Endodermal cell (in vitro differentiated cells): ENCODE measurements around the gene PDGFA. TPM values are rescaled to one million over a fixed set of nuclear protein-coding genes. Genes with fewer than 3 reads are reported as not detected.

Experiments
- DNase-seq: peaks from one replicate; pipeline ENCODE4 v3.0.0-alpha.2; 2017
- H3K27ac ChIP-seq: 2 replicates; pipeline ENCODE4 v1.5.1; 2013; ENCODE audit warnings: mild to moderate bottlenecking, low read depth, low read length, moderate library complexity
- H3K27me3 ChIP-seq: 2 replicates; pipeline ENCODE4 v1.6.1; 2013; ENCODE audit warnings: mild to moderate bottlenecking, low read length, moderate library complexity; ENCODE audit not compliant: insufficient read depth, control insufficient read depth, poor library complexity, severe bottlenecking
- H3K36me3 ChIP-seq: 2 replicates; pipeline ENCODE4 v1.7.0; 2013; ENCODE audit warnings: mild to moderate bottlenecking, low read length, moderate library complexity; ENCODE audit not compliant: control insufficient read depth, insufficient read depth
- H3K4me1 ChIP-seq: one replicate; pipeline ENCODE4 v1.7.0; 2013; ENCODE audit warnings: low read length; ENCODE audit not compliant: control insufficient read depth, insufficient read depth
- H3K4me3 ChIP-seq: 2 replicates; pipeline ENCODE4 v1.5.1; 2013; ENCODE audit warnings: mild to moderate bottlenecking, low read length, moderate library complexity
- H3K9ac ChIP-seq: 2 replicates; pipeline ENCODE4 v1.6.1; 2013; ENCODE audit warnings: mild to moderate bottlenecking, low read length, moderate library complexity; ENCODE audit not compliant: poor library complexity, severe bottlenecking; ENCODE audit errors: extremely low read depth
- H3K9me3 ChIP-seq: 2 replicates; pipeline ENCODE4 v1.6.1; 2013; ENCODE audit warnings: mild to moderate bottlenecking, low read length, moderate library complexity; ENCODE audit not compliant: control insufficient read depth
- H3K27ac Mint-ChIP-seq: 2 replicates; pipeline ENCODE4 v1.8.0; 2020; ENCODE audit warnings: mixed read lengths
- H3K27me3 Mint-ChIP-seq: 2 replicates; pipeline ENCODE4 v1.8.0; 2021; ENCODE audit warnings: mild to moderate bottlenecking, mixed read lengths; ENCODE audit not compliant: insufficient read depth
- H3K36me3 Mint-ChIP-seq: 2 replicates; pipeline ENCODE4 v1.8.0; 2020; ENCODE audit warnings: low read depth, mixed read lengths
- H3K4me1 Mint-ChIP-seq: 2 replicates; pipeline ENCODE4 v1.8.0; 2020; ENCODE audit warnings: mixed read lengths
- H3K4me3 Mint-ChIP-seq: 2 replicates; pipeline ENCODE4 v1.8.0; 2020; ENCODE audit warnings: mild to moderate bottlenecking, moderate library complexity, mixed read lengths
- H3K9me3 Mint-ChIP-seq: 2 replicates; pipeline ENCODE4 v1.8.0; 2020; ENCODE audit warnings: mild to moderate bottlenecking, mixed read lengths
- CTCF ChIP-seq: fragments of 200-600 bp; sonication (generic); conservative IDR thresholded peaks from 2 replicates; pipeline ENCODE4 v1.5.0; 2021; ENCODE audit warnings: antibody characterized with exemption, mild to moderate bottlenecking
- WGBS, 2 experiments: methylation state at CpG; one replicate each; pipeline versions ENCODE4 v1.1.5 to v1.1.7; 2013; ENCODE audit warnings: missing lambda C conversion rate in 2 of 2, mixed read lengths in 1 of 2; ENCODE audit not compliant: insufficient coverage in 1 of 2, insufficient read length in 1 of 2; 5-methylcytosine and 5-hydroxymethylcytosine counted together
- total RNA-seq, 2 donors: library from RNA; stranded (reverse); fragmentation: NEBNext Ultra II Directional in 1 of 2; extraction: Animal tissue kit (Norgen Biotek cat#: 25700) in 1 of 2; gene quantifications; 2 replicates in 1 of 2; 3 replicates in 1 of 2; pipeline ENCODE4 v1.2.1, GENCODE V29; 2021

The PDGFA gene
- total RNA-seq, 2 donors from 2014 or later, result 11.9 to 24.1 TPM

- no peak for TF ChIP-seq CTCF
- Mint-ChIP-seq H3K36me3 (no peaks in the 10 kb centered on the region), H3K4me3 (no peak overlapping the region), H3K27ac (no peak overlapping the region), H3K4me1 (peaks cover 11% of the 10 kb centered on the region), H3K27me3 (peaks cover 23% of the 10 kb centered on the region), H3K9me3 (no peaks in the 10 kb centered on the region)
- Histone ChIP-seq H3K9ac (no peak overlapping the region), H3K27ac (no peak overlapping the region), H3K9me3 (no peaks in the 10 kb centered on the region), H3K4me1 (no peaks in the 10 kb centered on the region), H3K4me3 (no peak overlapping the region), H3K27me3 (peaks cover 24% of the 10 kb centered on the region), H3K36me3 (no peaks in the 10 kb centered on the region)
- no peak for DNase-seq
- 94% methylated on average over 12 to 27 of the region's 27 CpGs for WGBS, 2 experiments
Measured at GRCh38 chr7:453597-454306, 65.9 kb downstream of the PDGFA start.

GRCh38 chr7:452791-453455 is 66.7 kb downstream of the PDGFA start:
- H3K4me1 Mint-ChIP-seq, result peaks cover 11% of the 10 kb centered on the region
- Histone ChIP-seq H3K27ac (no peak overlapping the region), H3K27me3 (peaks cover 24% of the 10 kb centered on the region), H3K4me1 (no peaks in the 10 kb centered on the region), H3K9me3 (no peaks in the 10 kb centered on the region), H3K36me3 (no peaks in the 10 kb centered on the region), H3K9ac (no peak overlapping the region), H3K4me3 (no peak overlapping the region)
- 71 to 78% methylated on average over 7 to 21 of the region's 21 CpGs for WGBS, 2 experiments
- no peaks in the 10 kb centered on the region for H3K36me3 Mint-ChIP-seq
- no peak overlapping the region for H3K4me3 Mint-ChIP-seq
- DNase-seq, result no peak
- no peak for TF ChIP-seq CTCF
- H3K9me3 Mint-ChIP-seq, result no peaks in the 10 kb centered on the region
- peaks cover 23% of the 10 kb centered on the region for H3K27me3 Mint-ChIP-seq
- H3K27ac Mint-ChIP-seq, result no peak overlapping the region

GRCh38 chr7:452226-452751 is 67.4 kb downstream of the PDGFA start:
- Mint-ChIP-seq H3K27ac (no peak overlapping the region), H3K9me3 (no peaks in the 10 kb centered on the region), H3K27me3 (peaks cover 23% of the 10 kb centered on the region), H3K36me3 (no peaks in the 10 kb centered on the region), H3K4me1 (peaks cover 11% of the 10 kb centered on the region), H3K4me3 (peak overlapping the region; percentile 26)
- Histone ChIP-seq H3K27me3 (peaks cover 24% of the 10 kb centered on the region), H3K9ac (no peak overlapping the region), H3K36me3 (no peaks in the 10 kb centered on the region), H3K4me1 (no peaks in the 10 kb centered on the region), H3K27ac (no peak overlapping the region), H3K4me3 (no peak overlapping the region), H3K9me3 (no peaks in the 10 kb centered on the region)
- 30 to 46% methylated on average over 8 to 30 of the region's 30 CpGs for WGBS, 2 experiments
- DNase-seq, result peak; percentile 79
- TF ChIP-seq CTCF, result no peak
